GM12864 (cell line): ENCODE data around the gene GRIN2A.

ENCODE experiments used
- DNase-seq: peaks from one replicate; pipeline ENCODE4 v3.0.0-alpha.2; 2011; ENCODE audit warnings: low read depth
- H3K4me3 ChIP-seq: 2 replicates; pipeline ENCODE4 v1.5.1; 2011; ENCODE audit warnings: mild to moderate bottlenecking, low read depth, low read length, control low read depth
- CTCF ChIP-seq: IDR thresholded peaks from 2 replicates; pipeline ENCODE4 v1.5.1; 2011; ENCODE audit warnings: low read depth, mild to moderate bottlenecking, moderate library complexity, low read length, control low read depth, inconsistent platforms; ENCODE audit errors: missing control alignments

GRIN2A gene

GRCh38 chr16:9859701-9860327 lies 322.4 kb downstream of the GRIN2A start:
- no peak for TF ChIP-seq CTCF
- no peak overlapping the region for H3K4me3 ChIP-seq
- DNase-seq = no peak

GRCh38 chr16:9854675-9855074 lies 327.6 kb downstream of the GRIN2A start:
- TF ChIP-seq CTCF = no peak
- DNase-seq = no peak
- H3K4me3 ChIP-seq = no peak overlapping the region

GRCh38 chr16:9852003-9852402 lies 330.2 kb downstream of the GRIN2A start:
- no peak for TF ChIP-seq CTCF
- DNase-seq = no peak

GRCh38 chr16:9850817-9851216 lies 331.4 kb downstream of the GRIN2A start:
- H3K4me3 ChIP-seq = no peak overlapping the region
- DNase-seq = no peak
- no peak for TF ChIP-seq CTCF

More at GRCh38 chr16:9852003-9852402, 330.2 kb downstream of the GRIN2A start:
- H3K4me3 ChIP-seq = no peak overlapping the region

GRCh38 chr16:9849697-9850245 lies 332.5 kb downstream of the GRIN2A start:
- no peak for TF ChIP-seq CTCF
- H3K4me3 ChIP-seq = no peak overlapping the region
- no peak for DNase-seq

GRCh38 chr16:9847146-9847545 lies 335.1 kb downstream of the GRIN2A start:
- TF ChIP-seq CTCF = no peak
- no peak for DNase-seq
- no peak overlapping the region for H3K4me3 ChIP-seq
